K562 (cell line): ENCODE data around the gene TMSB10. TPM values are rescaled to one million over a fixed set of nuclear protein-coding genes. Genes with fewer than 3 reads are reported as not detected.

ENCODE experiments used
- ARHGAP35 ChIP-seq: fragments of 450-650 bp; IDR thresholded peaks from 2 replicates; pipeline ENCODE4 v1.6.1; 2018; ENCODE audit not compliant: partially characterized antibody
- MTF1 ChIP-seq: fragments of 250-450 bp; sonication (Bioruptor Pico); IDR thresholded peaks from 2 replicates; pipeline ENCODE4 v1.9.0; 2021; ENCODE audit warnings: moderate library complexity, mild to moderate bottlenecking, inconsistent platforms, borderline replicate concordance
- NEUROD1 ChIP-seq: fragments of 150-350 bp; IDR thresholded peaks from 2 replicates; pipeline ENCODE4 v1.6.1; 2014; ENCODE audit warnings: borderline replicate concordance, low read length, low read depth; ENCODE audit not compliant: partially characterized antibody
- PHB ChIP-seq: fragments of 250-450 bp; sonication (Bioruptor Pico); IDR thresholded peaks from 2 replicates; pipeline ENCODE4 v1.5.0; 2021
- RBM15 ChIP-seq: fragments of 200-400 bp; formaldehyde crosslinking; IDR thresholded peaks from 2 replicates; pipeline ENCODE4 v1.6.1; 2018; ENCODE audit warnings: mild to moderate bottlenecking, low read length, moderate library complexity; ENCODE audit not compliant: insufficient read depth
- SIN3B ChIP-seq: fragments of 450-650 bp; IDR thresholded peaks from 2 replicates; pipeline ENCODE4 v1.6.1; 2017; ENCODE audit warnings: low read depth, mild to moderate bottlenecking, moderate library complexity
- TAF9B ChIP-seq: fragments of 450-650 bp; IDR thresholded peaks from 2 replicates; pipeline ENCODE4 v1.6.1; 2018; ENCODE audit warnings: mild to moderate bottlenecking; ENCODE audit not compliant: partially characterized antibody
- ZNF785 ChIP-seq: fragments of 250-450 bp; sonication (Bioruptor Pico); IDR thresholded peaks from 2 replicates; pipeline ENCODE4 v1.4.0; 2020; ENCODE audit warnings: mild to moderate bottlenecking
- polyA plus RNA-seq, 8 experiments: library from polyadenylated mRNA; depleted of rRNA in 4 of 8; stranded (reverse) in 5 of 8; unstranded in 3 of 8; fragments of >200 nt; fragmentation: Nextera tagmentation in 2 of 8; fragmentation: Illumina TruSeq in 1 of 8; extraction: Ambion mirVana in 2 of 8; extraction: Trizol in 1 of 8; gene quantifications; 2 replicates each; pipeline versions ENCODE4 v1.2.1 to v1.2.3, GENCODE V29; 2011 to 2014; ENCODE audit warnings: inconsistent platforms in 1 of 8, missing spikeins in 1 of 8
- total RNA-seq, 7 experiments: library from RNA; depleted of rRNA in 6 of 7; stranded (reverse); fragments of >200 nt in 6 of 7; fragmentation: Illumina TruSeq in 2 of 7; extraction: Trizol in 2 of 7; gene quantifications; 2 replicates each; pipeline versions ENCODE4 v1.2.1 to v1.2.3, GENCODE V29; 2011 to 2021; ENCODE audit warnings: low replicate concordance in 1 of 7
- TF ChIP-seq, protein P1 (sequence below): sonication (generic); formaldehyde crosslinking; IDR thresholded peaks from 2 replicates; pipeline ENCODE4 v1.8.1; 2023; ENCODE audit warnings: missing genetic modification reagents, mild to moderate bottlenecking, borderline replicate concordance
- TF ChIP-seq, protein P2 (sequence below), 2 experiments: fragments of 450-650 bp in 1 of 2; sonication (generic) in 1 of 2; formaldehyde crosslinking in 1 of 2; IDR thresholded peaks; 2 replicates each; pipeline versions ENCODE4 v1.7.1 to v1.9.0; 2016 to 2022; ENCODE audit warnings: inconsistent platforms in 1 of 2, mild to moderate bottlenecking in 1 of 2, missing genetic modification reagents in 1 of 2

Gene TMSB10
- total and polyA plus RNA-seq, 9 of the 15 experiments (the other 6 are each of a cell fraction or from before 2014, with no cell fraction given): 382 to 2,226 (median 959) TPM

DNA sequence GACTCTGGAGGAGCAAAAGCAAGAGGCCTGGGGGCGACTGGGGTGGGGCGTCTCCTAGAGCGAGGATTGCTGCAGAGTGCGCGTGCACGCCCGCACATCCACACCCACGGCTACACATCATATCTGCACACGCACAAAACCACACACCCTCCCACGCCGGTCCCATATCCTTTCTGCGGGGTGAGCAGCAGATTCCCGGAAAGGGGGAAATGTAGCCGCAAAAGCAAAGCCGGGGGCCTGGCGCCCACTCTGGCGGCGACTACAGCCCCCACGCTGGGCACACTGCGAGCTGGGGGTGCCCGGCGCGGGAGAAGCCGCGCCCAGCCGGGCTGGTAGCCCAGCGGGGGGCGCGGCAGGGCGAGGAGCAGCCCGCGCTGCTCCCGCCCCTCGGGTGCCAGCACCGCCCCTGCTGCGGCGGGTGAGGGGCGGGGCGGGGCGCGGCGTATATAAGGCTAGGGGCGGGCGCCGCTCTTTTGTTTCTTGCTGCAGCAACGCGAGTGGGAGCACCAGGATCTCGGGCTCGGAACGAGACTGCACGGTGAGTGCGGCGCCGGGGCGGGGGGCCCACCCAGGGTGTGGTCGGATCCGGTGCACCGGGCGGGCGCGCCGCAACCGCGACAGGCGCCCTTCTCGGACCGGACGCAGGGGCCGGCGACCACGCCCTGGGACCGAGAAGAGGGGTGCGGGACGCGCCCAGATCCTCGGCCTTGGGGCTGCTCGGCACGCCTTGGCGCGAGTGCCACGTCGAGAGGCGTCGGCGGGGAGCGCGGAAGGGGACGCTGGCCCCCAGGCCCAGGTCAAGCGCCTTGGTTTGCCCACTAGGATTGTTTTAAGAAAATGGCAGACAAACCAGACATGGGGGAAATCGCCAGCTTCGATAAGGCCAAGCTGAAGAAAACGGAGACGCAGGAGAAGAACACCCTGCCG lies at the start of gene TMSB10 (continued):
- TF ChIP-seq, protein P1, sequence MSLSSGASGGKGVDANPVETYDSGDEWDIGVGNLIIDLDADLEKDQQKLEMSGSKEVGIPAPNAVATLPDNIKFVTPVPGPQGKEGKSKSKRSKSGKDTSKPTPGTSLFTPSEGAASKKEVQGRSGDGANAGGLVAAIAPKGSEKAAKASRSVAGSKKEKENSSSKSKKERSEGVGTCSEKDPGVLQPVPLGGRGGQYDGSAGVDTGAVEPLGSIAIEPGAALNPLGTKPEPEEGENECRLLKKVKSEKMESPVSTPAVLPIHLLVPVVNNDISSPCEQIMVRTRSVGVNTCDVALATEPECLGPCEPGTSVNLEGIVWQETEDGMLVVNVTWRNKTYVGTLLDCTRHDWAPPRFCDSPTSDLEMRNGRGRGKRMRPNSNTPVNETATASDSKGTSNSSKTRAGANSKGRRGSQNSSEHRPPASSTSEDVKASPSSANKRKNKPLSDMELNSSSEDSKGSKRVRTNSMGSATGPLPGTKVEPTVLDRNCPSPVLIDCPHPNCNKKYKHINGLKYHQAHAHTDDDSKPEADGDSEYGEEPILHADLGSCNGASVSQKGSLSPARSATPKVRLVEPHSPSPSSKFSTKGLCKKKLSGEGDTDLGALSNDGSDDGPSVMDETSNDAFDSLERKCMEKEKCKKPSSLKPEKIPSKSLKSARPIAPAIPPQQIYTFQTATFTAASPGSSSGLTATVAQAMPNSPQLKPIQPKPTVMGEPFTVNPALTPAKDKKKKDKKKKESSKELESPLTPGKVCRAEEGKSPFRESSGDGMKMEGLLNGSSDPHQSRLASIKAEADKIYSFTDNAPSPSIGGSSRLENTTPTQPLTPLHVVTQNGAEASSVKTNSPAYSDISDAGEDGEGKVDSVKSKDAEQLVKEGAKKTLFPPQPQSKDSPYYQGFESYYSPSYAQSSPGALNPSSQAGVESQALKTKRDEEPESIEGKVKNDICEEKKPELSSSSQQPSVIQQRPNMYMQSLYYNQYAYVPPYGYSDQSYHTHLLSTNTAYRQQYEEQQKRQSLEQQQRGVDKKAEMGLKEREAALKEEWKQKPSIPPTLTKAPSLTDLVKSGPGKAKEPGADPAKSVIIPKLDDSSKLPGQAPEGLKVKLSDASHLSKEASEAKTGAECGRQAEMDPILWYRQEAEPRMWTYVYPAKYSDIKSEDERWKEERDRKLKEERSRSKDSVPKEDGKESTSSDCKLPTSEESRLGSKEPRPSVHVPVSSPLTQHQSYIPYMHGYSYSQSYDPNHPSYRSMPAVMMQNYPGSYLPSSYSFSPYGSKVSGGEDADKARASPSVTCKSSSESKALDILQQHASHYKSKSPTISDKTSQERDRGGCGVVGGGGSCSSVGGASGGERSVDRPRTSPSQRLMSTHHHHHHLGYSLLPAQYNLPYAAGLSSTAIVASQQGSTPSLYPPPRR (CRISPR knock-in tag): no peak
- no peak for TF ChIP-seq PHB (CRISPR knock-in tag)
- TF ChIP-seq, protein P2, sequence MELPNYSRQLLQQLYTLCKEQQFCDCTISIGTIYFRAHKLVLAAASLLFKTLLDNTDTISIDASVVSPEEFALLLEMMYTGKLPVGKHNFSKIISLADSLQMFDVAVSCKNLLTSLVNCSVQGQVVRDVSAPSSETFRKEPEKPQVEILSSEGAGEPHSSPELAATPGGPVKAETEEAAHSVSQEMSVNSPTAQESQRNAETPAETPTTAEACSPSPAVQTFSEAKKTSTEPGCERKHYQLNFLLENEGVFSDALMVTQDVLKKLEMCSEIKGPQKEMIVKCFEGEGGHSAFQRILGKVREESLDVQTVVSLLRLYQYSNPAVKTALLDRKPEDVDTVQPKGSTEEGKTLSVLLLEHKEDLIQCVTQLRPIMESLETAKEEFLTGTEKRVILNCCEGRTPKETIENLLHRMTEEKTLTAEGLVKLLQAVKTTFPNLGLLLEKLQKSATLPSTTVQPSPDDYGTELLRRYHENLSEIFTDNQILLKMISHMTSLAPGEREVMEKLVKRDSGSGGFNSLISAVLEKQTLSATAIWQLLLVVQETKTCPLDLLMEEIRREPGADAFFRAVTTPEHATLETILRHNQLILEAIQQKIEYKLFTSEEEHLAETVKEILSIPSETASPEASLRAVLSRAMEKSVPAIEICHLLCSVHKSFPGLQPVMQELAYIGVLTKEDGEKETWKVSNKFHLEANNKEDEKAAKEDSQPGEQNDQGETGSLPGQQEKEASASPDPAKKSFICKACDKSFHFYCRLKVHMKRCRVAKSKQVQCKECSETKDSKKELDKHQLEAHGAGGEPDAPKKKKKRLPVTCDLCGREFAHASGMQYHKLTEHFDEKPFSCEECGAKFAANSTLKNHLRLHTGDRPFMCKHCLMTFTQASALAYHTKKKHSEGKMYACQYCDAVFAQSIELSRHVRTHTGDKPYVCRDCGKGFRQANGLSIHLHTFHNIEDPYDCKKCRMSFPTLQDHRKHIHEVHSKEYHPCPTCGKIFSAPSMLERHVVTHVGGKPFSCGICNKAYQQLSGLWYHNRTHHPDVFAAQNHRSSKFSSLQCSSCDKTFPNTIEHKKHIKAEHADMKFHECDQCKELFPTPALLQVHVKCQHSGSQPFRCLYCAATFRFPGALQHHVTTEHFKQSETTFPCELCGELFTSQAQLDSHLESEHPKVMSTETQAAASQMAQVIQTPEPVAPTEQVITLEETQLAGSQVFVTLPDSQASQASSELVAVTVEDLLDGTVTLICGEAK (IDR thresholded peaks at IDR 0.05): 0 out of 2 replicates have a peak, but pooled peaks have one; percentile 18
- TF ChIP-seq, protein P2 (CRISPR knock-in tag; IDR thresholded peaks at IDR 0.05): no peak
- no peak for TF ChIP-seq SIN3B
- TF ChIP-seq RBM15: no peak
- no peak for TF ChIP-seq ZNF785 (CRISPR knock-in tag)
- TF ChIP-seq ARHGAP35: no peak
- peak; percentile 10 for TF ChIP-seq NEUROD1
- no peak for TF ChIP-seq TAF9B
- TF ChIP-seq MTF1 (CRISPR knock-in tag): no peak
